ENCODE measurements around the gene ARHGAP26.

Gene ARHGAP26

DNA sequence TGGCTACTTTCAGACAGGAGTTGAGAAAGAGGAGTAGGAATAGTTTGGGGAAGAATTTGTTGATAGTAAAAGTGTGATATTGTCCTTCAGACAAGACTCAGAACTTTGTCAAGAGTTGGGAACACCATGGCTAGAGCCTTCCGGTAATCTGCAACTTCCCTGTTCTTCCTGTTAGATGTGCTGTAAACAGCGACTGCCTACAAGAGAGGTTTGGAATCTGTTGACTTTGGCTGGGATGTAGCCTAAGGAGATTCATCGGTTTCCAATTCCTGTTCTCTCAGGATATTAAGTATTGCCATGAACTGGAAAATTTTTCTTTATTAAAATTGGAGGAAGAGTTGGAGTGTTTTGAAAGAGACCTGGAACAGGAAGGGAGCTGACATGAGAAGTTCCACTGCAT lies 43.9 kb downstream of the ARHGAP26 start:
- no peak for DNase-seq (ENCODE audit: low spot score)

DNA sequence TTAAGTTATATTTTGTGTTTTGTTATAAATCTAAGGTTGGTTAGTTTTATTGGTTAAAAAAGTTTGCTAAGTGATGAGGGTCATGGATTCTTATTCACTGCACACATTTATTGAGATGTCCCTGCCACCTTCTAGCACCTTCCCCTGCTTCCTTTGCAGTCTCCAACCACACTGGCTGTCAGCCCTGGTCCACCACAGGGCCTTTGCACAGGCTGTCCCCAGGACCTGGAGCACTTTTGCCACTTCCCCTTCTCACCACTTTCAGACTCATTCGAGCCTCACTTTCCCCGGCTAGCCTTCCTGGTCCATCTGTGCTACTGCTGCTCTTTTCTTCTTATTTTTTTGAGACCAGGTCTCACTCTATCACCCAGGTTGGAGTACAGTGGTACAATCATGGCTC lies 45.3 kb downstream of the ARHGAP26 start:
- no peak for DNase-seq (ENCODE audit: low spot score)

DNA sequence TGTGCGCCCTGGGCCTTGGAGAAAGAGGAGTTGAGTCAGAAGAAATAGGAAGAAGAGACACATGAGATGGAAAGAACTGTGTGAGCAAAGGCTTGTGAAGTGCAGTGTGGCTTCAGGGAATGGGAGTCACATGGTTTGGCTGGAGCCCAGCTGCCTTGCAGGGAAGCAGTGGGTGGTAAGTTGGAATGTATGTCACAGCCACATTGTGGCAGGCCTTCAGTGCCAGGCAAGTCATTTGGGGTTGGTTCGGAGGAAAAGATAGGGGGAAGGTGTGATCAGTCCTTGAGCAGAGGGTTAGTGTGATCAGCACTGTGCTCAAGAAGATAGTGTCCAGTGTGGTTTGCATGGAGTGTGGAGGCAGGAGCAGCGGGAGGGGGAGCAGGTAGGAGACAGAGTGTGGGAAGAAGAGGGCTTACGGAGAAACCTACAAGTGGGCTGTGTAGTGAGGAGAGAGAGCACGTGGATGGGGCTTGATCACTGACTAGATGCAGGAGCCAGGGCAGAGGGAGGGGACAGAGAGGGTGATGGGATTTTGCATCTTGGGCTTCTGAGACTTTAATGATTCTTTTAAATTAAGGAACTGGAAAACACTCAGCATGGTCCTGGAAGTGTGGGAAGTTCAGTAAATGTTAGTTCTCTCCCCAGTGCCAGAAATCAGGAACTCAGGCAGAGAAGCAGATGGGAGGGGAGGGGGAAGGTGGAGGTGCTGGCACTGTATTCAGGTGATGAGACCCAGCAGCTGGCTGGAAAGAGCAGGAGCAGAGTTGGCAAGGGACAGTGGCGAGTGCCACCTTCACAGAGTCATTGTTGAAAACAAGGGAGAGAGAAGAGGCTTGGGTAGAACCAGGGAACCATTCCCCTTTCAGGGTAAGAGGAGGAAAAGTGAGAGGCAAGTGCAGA lies 46.6 kb downstream of the ARHGAP26 start:
- peak; percentile 81 for DNase-seq (ENCODE audit: low spot score)

DNA sequence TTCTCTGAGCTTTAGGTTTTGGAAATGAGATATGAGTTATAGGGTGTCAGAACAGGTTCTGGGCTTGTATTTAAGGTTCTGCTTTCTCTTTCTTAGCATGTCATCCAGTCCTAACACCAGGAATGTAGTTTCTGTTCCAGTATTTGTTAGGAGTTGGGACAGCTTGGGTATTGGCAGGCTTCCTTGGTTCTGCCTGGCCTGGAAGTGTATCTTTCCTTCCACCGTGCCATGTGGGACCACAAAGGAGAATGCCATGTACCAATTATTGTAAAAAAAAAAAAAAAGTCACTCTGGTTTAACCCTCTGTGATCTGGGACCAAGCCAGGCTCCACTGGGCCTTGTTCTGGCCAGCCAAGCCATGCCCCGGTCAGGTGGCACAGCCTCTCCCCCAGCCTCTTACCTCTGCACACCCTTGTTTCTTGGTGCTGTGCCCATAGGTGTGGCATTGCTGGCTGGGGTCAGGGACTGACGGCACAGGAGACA lies 47.8 kb downstream of the ARHGAP26 start:
- no peak for DNase-seq (ENCODE audit: low spot score)

DNA sequence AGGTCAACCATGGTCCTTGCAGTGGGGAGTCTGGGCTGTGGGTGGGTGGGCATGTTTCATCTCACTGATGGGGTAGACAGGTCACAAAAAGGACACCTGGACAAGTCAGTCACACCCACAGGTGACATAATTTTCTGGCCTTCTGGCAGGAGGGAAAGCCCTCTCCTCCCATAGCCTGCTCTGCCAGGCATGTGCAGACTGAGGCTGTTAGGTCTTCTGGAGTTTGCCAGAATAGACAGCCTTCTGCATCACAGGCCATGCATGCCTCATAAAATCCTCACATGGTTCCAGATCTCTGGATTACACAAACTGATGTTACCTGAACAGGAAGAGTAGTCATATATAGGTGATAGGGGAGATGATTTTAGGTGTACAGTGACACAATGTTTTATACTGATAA lies 49.1 kb downstream of the ARHGAP26 start:
- DNase-seq (ENCODE audit: low spot score) = peak; percentile 59

DNA sequence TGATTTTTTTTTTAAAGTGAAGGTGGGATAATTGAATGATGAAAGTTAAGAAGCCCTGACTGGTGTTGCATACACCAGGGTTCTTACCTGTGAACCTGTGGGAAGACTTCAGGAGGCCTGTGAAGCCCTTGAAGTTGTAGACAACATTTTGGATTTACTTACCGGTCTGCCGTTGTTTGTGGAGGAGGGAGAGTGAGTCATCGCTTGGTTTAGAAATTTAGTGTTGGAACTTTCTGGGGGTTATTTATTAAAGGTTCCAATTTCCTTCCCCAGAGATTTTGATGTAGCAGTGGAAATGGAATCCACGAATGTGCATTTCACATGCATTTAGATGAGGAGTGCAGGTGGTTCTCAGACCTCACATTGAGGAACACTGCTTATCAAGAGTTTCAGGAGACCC lies 49.6 kb downstream of the ARHGAP26 start:
- peak; percentile 54 for DNase-seq (ENCODE audit: low spot score)

DNA sequence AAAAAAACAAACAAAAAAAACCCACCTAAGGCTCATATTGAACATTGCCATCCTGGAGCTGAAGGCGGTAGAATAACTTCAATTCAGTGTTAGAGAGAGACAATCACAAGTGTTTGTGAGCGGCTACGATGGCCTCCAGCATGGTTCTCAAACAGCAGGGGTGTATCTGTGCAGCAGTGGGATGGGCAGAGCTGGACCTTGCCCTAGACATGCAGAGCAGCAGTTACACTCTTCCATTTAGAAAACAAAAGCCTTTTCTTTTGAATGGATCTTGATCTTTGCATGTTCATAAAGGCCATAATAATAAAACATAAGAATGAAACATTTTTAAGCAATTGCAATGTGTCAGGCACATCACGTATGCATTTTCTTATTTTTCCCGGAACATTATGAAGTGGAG lies 50.3 kb downstream of the ARHGAP26 start:
- DNase-seq (ENCODE audit: low spot score) = peak; percentile 67

DNA sequence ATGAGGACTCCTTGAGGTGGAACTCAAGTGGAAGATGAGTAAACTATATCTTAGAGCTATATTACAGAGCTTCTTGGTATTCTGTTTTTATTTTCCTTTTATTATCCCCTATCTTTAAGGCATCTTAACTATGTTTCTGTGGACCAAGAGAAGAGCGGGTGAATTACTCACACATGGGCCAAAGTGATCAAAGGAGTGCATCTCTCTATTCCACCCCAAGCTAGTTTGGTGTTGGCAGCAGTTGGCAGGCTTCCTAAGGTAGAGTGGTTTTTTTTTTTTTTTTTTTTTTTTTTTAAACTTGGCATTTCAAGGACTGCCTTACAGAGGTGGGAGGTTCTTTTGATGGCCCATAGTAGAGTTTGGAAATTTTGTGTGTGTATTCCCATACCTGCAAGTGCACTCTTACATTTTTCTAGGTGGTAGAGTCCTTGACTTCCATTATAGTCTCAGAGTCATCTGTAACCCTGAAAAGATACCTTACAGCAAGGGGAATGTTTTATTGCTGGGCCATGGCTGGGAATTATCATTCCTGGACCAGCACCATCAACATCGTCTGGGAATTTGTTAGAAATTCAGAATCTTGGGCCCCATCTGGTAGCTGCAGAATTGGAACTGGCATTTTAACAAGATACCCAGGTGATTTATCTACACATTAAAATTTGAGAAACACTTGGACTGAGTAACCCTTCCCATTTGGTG lies 51.0 kb downstream of the ARHGAP26 start:
- no peak for DNase-seq (ENCODE audit: low spot score)

DNA sequence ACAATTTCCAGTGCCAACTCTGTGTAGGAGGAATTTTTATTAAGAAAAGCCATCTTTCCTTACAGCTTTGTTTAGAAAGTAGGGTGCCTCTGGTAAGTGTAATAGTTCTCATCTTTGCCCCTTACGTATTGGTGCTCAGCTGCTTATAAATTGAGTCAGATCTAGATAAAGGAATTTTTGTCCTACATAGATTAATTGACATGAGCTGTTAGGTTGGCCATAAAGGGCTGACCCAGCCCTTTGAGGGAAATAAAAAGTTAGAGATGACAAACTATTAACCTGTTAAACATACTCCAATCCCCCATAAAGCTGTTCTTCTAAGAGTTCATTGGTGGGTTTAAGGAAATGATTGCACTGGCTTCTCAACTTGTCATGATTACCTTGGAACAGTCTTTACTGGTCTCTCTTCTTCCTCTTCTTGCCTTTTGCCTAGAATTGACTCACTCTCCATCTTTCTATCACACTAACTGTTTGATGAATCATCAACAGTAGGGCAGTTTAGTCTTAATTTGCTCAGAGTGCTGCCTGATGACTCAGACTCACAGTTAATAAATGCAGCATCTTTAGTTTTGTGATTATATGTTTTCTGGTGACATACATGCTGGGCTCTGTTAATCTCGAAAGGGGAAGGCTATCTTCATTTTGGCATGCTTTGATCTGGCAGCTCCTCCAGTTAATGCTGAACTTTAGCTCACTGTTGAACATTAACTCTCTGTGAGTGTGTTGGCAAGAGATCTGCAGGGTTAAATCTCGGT lies 51.7 kb downstream of the ARHGAP26 start:
- peak; percentile 95 for DNase-seq (ENCODE audit: low spot score)

DNA sequence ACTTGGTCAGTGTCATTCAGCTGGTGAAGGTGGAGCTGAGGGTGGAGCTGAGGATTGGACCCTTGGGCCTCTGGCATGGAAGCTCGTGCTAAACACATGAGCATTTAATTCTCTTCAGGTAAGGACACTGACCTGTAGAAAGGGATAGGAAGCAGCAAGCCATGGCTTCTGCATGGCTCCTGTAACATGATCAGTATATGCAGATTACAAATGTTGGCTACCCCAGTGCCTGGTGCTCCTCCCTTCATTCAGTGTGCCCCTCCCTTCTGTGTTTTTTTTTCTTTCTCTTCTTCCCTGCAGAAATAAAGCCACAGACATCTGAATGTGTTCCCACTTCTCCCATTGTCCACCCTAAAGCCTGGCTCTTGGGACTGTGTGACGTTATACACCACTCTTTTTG lies 52.9 kb downstream of the ARHGAP26 start:
- peak; percentile 81 for DNase-seq (ENCODE audit: low spot score)

DNA sequence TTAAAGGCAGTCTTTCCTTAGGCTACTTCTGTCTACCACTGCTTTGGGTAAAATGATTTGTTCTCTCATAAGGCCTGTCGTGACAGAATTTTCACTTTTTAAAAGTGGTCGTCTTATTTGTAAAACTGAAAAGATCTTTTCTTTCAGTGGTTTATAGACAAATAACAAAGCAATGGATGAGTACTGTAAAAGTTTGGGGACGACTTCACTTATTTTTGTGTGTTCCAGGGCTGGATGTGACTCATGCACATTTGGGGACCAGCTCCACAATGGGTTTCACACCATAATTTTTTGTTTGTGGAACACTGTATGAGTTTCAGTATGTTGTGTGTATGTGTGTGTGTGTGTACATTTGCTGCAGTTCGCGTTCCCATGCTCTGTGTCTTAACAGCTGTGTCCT lies 53.6 kb downstream of the ARHGAP26 start:
- DNase-seq (ENCODE audit: low spot score) = no peak

DNA sequence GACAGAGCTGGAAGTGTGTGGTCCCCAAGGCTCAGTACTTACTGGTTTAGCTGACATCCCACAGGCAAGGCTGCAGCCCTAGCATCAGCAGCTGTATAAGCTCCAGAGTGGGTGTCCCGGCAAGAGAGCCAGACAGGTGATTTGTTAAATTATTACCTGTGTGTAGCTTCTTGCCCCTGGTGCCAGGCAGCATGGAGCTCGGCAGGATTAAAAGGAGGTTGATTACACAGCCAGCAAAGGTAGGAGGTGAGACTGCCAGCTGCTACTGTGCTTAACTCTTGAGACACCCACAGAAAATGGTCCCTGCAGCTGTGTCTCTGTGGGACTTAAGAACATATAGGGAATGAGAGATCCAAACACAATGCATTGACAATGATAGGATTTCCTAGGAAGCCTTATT lies 54.2 kb downstream of the ARHGAP26 start:
- no peak for DNase-seq (ENCODE audit: low spot score)

DNA sequence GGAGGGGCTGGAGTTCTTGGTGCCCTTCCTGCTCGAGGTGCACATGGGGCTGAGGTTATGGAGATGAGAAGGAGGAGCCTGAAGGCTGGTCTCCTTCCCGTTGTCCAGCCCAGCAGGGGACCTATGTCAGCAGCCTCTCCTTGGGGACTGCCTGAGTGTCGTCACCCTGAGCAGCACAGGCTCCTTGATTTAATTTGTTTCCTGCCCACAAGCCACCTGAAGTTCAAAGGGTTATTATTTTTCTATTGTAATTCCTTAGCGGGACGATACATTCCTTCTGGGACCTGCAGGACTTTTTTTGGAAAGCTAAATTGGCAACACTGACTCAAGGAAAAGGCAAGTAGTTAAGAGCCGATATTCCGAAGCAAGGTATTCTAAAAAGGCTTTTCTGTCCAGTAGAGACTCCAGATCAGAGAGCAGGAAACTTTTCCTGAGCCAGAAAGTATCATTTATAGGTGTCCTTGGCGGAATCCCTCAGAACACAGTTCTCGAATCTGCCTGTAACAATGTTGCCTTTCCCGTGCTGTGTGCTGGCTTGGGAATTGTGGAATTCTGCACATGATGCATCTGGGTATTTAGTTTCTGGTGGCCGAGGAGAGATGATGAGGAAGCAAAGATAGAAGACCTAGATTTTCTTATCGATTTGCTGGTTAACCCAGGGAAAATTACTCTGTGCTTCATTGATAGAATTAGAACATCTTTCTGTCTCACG lies 55.4 kb downstream of the ARHGAP26 start:
- DNase-seq (ENCODE audit: low spot score) = peak; percentile 77

DNA sequence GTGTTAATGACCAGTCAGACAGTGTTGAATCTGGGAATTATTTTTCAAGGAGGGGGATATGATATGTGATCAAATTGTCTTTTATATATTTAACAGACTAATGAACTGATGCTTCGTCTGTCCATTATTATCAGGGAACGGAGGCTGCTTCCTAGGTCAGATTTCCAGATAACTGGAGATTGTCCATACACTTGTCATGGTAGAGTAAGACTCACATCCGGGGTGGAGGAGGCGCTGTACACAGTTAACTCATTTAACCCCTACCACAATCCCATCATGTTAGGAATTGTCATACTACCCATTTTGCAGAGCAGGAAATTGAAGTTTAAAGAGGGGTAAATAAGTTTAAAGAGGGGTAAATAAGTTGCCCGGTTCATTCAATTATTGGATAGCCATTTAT lies 55.9 kb downstream of the ARHGAP26 start:
- DNase-seq (ENCODE audit: low spot score) = peak; percentile 37

DNA sequence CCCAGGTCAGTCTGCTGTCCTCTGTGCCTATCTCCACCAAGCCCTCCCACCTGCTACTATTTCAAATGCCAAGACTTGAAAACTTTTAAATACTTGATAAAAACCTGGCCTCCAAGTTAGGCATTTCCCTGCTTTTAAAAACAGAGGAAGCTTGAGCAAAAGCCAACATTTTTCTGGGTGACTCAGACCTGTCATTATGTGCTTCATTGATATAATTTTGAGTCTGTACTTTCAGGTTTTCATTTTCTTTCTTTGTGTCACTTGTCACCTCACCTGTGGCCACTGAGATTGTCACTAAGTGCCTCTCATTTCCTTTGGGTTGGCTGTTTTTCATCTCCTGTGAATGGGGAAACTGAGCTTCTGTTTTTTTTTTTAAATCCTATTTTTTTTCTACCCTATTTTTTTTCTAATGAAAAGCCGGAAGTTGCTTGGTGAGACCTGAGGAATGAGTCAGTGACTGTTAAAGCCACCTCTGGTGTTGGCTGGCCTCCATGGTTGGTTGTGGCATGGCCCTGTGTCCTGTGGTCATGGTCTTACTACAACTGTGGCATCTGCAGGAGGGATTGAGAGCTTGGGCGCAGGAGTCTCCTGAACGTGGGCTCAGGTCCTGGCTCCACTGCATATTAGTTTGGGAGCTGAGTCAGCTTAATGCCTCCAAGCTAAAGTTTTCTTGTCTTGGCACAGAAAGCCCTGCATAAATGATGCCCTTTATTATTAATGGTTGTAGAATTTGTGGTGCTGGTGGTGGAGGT lies 56.7 kb downstream of the ARHGAP26 start:
- peak; percentile 72 for DNase-seq (ENCODE audit: low spot score)

DNA sequence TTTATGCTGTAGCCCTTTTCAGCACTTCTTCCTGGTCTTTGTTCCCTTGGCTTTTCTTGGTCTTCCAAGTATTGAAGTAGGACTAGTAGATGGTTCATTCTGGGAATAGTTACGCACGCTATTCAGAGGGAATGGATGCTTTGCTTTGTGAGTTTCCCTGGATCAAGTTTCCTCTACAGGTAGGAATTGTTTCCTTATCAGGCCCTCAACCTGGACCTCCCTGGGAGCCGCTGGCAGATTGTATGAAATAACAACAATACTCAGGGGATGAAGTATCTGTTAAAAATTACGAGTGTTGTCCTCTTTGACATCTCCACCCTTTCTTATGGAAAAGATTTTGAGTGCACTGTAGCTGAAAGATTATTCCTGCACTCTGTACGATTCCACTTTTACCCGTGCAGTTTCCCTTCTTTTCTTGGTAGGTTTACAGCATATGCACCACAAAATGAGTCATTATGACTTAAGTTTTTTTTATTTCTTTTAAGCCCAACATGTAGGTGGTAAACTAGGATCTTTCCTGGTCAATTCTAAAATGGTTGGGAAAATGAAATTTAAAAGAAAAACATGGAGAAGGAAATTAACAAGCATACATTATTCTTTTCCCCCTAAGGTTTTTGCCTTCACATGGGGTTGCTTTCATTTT lies 57.9 kb downstream of the ARHGAP26 start:
- no peak for DNase-seq (ENCODE audit: low spot score)

DNA sequence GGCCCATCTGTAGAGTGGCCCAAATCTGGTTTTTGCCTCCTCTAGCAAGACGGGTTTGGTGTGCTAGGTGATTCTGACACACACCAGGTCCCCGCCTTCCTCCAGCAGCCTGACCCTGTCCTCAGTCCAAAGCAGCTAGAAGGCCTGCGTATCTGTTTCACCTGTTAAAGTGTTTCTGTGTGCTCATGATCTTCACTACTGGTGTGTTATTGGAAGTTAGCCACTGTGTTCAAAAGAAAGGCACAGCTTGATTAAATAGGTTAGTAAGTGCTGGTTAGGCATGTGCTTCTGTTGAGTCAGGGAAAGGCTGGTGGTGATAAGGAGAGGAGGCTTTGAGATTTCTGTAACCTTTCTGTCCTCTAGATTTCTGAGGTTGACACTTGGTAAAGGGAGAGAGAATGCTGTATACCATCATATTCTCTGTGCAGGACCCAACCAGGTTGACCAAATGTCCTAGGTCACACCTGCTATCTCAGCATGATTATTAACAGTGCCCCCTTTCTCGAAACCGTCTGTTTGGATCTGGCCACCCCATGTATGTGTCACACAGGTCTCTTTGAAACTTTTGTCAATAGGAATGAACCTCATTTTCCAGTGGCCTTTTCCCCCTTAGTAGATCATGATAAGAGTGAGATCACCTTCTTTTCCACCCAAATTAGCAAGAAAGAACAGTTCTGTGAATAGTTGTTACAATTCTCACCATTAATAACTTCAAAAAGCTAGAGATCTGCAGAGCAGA lies 58.8 kb downstream of the ARHGAP26 start:
- no peak for DNase-seq (ENCODE audit: low spot score)

DNA sequence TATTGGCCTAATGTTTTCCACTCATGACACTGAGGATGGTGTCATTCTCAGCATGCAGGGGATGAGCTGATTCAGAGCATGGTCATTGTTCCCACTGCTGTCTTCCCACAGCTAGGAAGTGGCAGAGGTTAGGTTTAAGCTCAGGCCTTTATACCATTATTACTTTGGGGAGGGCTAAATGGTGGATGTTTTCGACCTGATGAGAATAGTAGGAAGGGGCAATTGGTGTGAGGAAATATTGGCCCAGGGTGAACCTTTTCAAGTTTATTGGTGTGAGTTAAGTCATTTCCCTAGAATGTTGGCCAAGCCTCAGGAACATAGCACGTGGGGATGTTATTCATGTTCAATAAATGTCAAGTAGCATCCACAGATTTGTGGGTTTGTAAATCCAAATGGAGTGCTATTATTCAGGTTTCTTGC lies 59.6 kb downstream of the ARHGAP26 start:
- no peak for DNase-seq (ENCODE audit: low spot score)

DNA sequence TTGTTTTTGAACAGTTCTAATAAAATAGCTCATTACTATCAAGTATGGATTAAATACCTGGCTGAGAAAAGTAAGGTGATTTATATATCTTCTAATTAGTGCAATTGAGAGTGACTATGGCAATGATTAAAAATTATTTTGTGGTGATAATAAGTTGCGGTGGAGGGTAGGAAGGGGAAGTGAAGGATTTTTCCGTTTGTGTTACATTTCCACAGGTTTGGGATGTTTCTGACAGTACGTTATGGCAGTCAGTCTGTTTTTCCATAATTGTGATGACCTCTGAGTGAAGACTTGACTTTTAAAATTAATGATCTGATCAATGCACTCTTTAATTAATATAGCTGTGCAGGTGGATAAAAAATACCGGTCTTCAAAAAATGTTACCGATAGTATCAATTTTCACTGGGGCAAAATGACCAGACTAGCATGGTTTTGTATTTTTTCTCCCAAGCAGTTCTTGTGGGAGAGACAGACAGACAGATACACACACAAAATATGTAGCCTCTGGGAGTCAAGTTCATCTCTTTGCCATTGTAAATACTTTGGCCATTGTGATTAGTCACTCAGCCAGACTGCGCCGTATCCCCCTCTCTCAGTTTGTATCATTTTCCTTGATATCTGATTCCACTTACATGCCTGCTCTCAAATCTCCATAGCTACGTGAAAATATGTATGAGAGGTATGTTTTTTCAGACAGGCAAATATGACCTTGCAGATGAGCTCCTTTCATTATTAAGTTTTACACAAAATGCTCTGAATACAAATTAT lies 60.2 kb downstream of the ARHGAP26 start:
- DNase-seq (ENCODE audit: low spot score) = peak; percentile 45
